Stimulated activated CD8-positive, alpha-beta memory T cell treated with anti-CD3 and anti-CD28 coated beads, Interleukin-15, amount 100 ng/mL, for 48 hours (primary cell): ENCODE measurements around the gene NFKBIA.
A peak's percentile ranks its signal among the peaks of the same experiment; 100 is the strongest.
"Not testable (repeated sequence)": the region's sequence is repeated elsewhere in the genome, so short reads cannot be mapped to it uniquely, and the experiment has no call there.

Experiments
- DNase-seq, 2 donors: peaks; one replicate each; pipeline ENCODE4 v3.0.0-alpha.2; 2020; ENCODE audit warnings: low read depth in 2 of 2

The NFKBIA gene

GRCh38 chr14:35404449-35405303 is at the start of gene NFKBIA:
TSS of gene NFKBIA (minus strand) at chr14:35404749. CDS start at chr14:35404644, 105 bp downstream.
- DNase-seq: peak; percentile 90 to 92

GRCh38 chr14:35446450-35446849 is 41.9 kb upstream of the NFKBIA start:
- no peak for DNase-seq

- DNase-seq: no peak
Observed at GRCh38 chr14:35444104-35444503, 39.6 kb upstream of the NFKBIA start.

- no peak for DNase-seq
Observed at GRCh38 chr14:35441160-35441559, 36.6 kb upstream of the NFKBIA start.

GRCh38 chr14:35438910-35439713 is 34.6 kb upstream of the NFKBIA start:
- no peak for DNase-seq

- DNase-seq: not testable (repeated sequence)
Observed at GRCh38 chr14:35438492-35438891, 33.9 kb upstream of the NFKBIA start.

GRCh38 chr14:35435177-35435576 is 30.6 kb upstream of the NFKBIA start:
- DNase-seq: no peak

- no peak for DNase-seq
Observed at GRCh38 chr14:35433826-35434225, 29.3 kb upstream of the NFKBIA start.

- no peak for DNase-seq
Observed at GRCh38 chr14:35430459-35431199, 26.1 kb upstream of the NFKBIA start.

GRCh38 chr14:35429951-35430350 is 25.4 kb upstream of the NFKBIA start:
- no peak for DNase-seq

GRCh38 chr14:35425850-35426249 is 21.3 kb upstream of the NFKBIA start:
- no peak for DNase-seq

- no peak for DNase-seq
Observed at GRCh38 chr14:35423621-35424020, 19.1 kb upstream of the NFKBIA start.

- no peak for DNase-seq
Observed at GRCh38 chr14:35420036-35420811, 15.7 kb upstream of the NFKBIA start.

- DNase-seq: no peak
Observed at GRCh38 chr14:35419429-35419841, 14.9 kb upstream of the NFKBIA start.

- DNase-seq: no peak
Observed at GRCh38 chr14:35418093-35418492, 13.5 kb upstream of the NFKBIA start.

GRCh38 chr14:35416108-35416750 is 11.7 kb upstream of the NFKBIA start:
- DNase-seq: peak; percentile 73 to 81

- DNase-seq: no peak
Observed at GRCh38 chr14:35414365-35414764, 9.8 kb upstream of the NFKBIA start.

GRCh38 chr14:35412272-35413056 is 7.9 kb upstream of the NFKBIA start:
- no peak for DNase-seq

GRCh38 chr14:35410858-35411257 is 6.3 kb upstream of the NFKBIA start:
- no peak for DNase-seq

GRCh38 chr14:35409595-35409994 is 5.0 kb upstream of the NFKBIA start:
- no peak for DNase-seq
